ENCODE results near the gene MYO3B. TPM values are rescaled to one million over a fixed set of nuclear protein-coding genes. Genes with fewer than 3 reads are reported as not detected.

Gene MYO3B
- total and polyA plus RNA-seq, 3 donors from 2014 or later, result 1.4 to 3.5 (median 2.5) TPM

DNA sequence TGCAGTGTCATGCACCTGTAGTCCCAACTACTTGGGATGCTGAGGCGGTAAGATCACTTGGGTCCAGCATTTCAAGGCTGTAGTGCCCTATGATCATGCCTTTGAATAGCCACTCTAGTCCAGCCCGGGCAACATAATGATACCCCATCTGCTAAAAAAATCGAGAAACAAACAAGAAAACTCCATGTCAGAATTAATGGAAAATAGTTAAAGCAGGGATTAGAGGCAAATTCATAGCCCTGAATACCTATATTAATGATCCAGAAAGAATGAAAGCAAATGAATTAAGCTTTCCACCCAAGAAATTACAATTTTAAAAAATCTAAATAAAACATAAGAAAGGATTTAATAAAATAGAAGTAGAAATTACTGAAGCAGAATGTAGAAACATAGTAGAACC, 143.0 kb downstream of the MYO3B start:
- H3K36me3 ChIP-seq (ENCODE audit: low read depth, missing control alignments), result no peaks in the 10 kb centered on the region
- whole genome bisulfite sequencing, 2 donors, result 91 to 96% methylated on average over 3 of the region's 3 CpGs
- DNase-seq, result no peak
- no peak for TF ChIP-seq POLR2A (IDR thresholded peaks at IDR 0.05)
- TF ChIP-seq, protein P1, sequence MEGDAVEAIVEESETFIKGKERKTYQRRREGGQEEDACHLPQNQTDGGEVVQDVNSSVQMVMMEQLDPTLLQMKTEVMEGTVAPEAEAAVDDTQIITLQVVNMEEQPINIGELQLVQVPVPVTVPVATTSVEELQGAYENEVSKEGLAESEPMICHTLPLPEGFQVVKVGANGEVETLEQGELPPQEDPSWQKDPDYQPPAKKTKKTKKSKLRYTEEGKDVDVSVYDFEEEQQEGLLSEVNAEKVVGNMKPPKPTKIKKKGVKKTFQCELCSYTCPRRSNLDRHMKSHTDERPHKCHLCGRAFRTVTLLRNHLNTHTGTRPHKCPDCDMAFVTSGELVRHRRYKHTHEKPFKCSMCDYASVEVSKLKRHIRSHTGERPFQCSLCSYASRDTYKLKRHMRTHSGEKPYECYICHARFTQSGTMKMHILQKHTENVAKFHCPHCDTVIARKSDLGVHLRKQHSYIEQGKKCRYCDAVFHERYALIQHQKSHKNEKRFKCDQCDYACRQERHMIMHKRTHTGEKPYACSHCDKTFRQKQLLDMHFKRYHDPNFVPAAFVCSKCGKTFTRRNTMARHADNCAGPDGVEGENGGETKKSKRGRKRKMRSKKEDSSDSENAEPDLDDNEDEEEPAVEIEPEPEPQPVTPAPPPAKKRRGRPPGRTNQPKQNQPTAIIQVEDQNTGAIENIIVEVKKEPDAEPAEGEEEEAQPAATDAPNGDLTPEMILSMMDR (IDR thresholded peaks at IDR 0.05), result no peak
- H3K27ac ChIP-seq, result no peak overlapping the region
- no peaks in the 10 kb centered on the region for H3K4me1 ChIP-seq
- H3K27me3 ChIP-seq, result no peaks in the 10 kb centered on the region
- no peaks in the 10 kb centered on the region for H3K9me3 ChIP-seq
- intact Hi-C loops (cut with DNase I; ENCODE audit: low total_unique reads), result no loop called here
- no peak overlapping the region for H3K4me3 ChIP-seq

DNA sequence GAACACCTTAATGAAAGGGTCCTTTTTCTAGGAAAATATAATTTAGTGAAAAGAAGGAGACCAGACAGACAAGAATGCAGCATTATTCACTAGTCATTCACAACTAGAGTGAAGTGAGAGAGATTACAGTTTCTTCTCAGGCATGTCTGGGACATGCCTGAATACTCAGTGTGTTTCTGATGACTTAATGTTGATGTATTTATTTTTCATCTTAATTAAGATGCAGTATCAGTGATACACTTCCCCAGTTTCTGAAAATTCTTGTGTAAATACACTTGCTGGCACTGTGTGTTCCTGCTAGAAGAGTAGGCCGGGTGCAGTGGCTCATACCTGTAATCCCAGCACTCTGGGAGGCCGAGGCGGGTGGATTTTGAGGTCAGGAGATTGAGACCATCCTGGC, 143.6 kb downstream of the MYO3B start:
- DNase-seq, result no peak
- Histone ChIP-seq H3K9me3 (no peaks in the 10 kb centered on the region), H3K27me3 (no peaks in the 10 kb centered on the region), H3K27ac (no peak overlapping the region), H3K4me1 (no peaks in the 10 kb centered on the region), H3K4me3 (no peak overlapping the region), H3K36me3 (ENCODE audit: low read depth, missing control alignments) (no peaks in the 10 kb centered on the region)
- intact Hi-C loops (cut with DNase I; ENCODE audit: low total_unique reads), result no loop called here
- no peak for TF ChIP-seq POLR2A (IDR thresholded peaks at IDR 0.05)
- TF ChIP-seq, protein P1 (IDR thresholded peaks at IDR 0.05), result no peak
- WGBS, 2 donors, result 96 to 98% methylated on average over 3 of the region's 3 CpGs

DNA sequence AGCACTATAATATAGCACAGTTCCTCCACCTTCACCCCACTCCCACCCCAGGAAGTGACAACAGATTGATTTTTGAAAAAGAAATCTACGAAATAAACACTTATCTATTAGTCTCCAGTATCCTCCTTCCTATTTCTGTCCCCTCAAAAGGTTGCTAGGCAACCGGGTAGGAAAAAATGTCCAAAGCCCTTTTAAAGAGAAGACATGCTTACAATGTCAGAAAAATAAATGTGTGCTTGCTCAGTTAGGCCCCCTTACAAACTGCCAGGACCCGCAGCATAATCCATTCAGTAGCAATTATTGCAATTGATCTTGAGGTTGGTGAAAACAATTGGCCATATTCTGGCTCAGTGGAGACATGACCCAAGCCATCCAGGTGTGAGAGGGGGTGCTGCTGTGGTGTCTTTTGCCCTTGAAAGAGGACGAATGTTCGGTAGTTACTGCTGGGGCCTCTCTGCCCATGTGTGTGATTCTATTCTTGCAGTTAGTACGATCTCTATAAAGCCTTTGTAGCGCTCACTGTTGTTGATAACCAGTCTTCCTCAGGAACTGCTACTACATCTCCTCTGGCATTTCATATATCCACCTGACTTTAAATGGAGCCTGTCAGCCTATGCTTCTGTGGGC, 144.3 kb downstream of the MYO3B start:
- no peak for DNase-seq
- Histone ChIP-seq H3K4me1 (no peaks in the 10 kb centered on the region), H3K36me3 (ENCODE audit: low read depth, missing control alignments) (no peaks in the 10 kb centered on the region), H3K27ac (no peak overlapping the region), H3K9me3 (no peaks in the 10 kb centered on the region), H3K27me3 (no peaks in the 10 kb centered on the region), H3K4me3 (no peak overlapping the region)
- TF ChIP-seq, protein P1 (IDR thresholded peaks at IDR 0.05), result no peak
- TF ChIP-seq POLR2A (IDR thresholded peaks at IDR 0.05), result no peak
- intact Hi-C loops (cut with DNase I; ENCODE audit: low total_unique reads), result no loop called here
- 78 to 94% methylated on average over 7 of the region's 7 CpGs for WGBS, 2 donors

DNA sequence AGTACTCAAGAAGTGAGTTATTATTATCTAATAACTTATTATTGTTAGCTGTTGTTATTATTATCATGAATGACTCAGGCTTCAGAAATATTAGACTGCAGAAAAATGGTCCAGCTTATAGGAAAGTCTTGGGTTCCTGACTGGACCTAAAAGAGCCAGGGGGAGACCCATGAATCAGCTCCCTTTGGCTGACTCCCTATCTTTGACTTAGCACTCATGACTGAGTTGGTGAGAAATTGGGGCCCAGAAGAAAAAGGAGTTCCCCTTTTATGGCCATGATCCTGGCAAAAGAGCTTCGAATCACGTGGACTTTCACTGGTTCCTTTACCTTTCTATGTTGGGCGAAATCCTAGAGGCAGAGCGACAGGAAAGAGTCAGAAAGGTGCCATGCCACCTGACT, 145.8 kb downstream of the MYO3B start:
- Histone ChIP-seq H3K4me3 (no peak overlapping the region), H3K27me3 (no peaks in the 10 kb centered on the region), H3K9me3 (no peaks in the 10 kb centered on the region), H3K27ac (no peak overlapping the region), H3K4me1 (no peaks in the 10 kb centered on the region), H3K36me3 (ENCODE audit: low read depth, missing control alignments) (no peaks in the 10 kb centered on the region)
- no peak for DNase-seq
- 58 to 60% methylated on average over 4 of the region's 4 CpGs for WGBS, 2 donors
- TF ChIP-seq, protein P1 (IDR thresholded peaks at IDR 0.05), result no peak
- no peak for TF ChIP-seq POLR2A (IDR thresholded peaks at IDR 0.05)
- intact Hi-C loops (cut with DNase I; ENCODE audit: low total_unique reads), result no loop called here

DNA sequence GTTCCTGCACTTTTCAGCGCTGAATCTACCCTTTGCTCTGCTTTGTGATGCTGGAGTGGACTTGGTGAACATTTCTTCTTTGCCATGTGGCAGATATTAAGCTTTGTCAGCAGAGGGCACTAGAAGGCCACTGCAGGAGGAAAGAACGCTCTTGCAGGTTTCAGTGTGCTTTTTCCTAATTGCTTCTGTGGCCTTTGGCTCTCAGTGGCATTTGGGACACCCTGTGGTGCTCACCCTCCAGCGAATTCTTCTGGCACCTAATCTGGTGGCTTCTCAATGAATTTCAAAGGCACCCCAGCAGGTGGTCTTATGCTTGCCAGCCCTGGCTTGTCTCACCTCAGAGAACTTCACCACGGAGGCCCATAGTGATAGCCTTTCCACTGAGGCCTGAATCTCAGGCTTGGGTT, 146.7 kb downstream of the MYO3B start:
- peak; percentile 22 for DNase-seq
- Histone ChIP-seq H3K4me3 (no peak overlapping the region), H3K36me3 (ENCODE audit: low read depth, missing control alignments) (no peaks in the 10 kb centered on the region), H3K9me3 (no peaks in the 10 kb centered on the region), H3K27ac (no peak overlapping the region), H3K27me3 (no peaks in the 10 kb centered on the region), H3K4me1 (no peaks in the 10 kb centered on the region)
- intact Hi-C loops (cut with DNase I; ENCODE audit: low total_unique reads), result no loop called here
- 40 to 48% methylated on average over 4 of the region's 4 CpGs for WGBS, 2 donors
- TF ChIP-seq, protein P1 (IDR thresholded peaks at IDR 0.05), result peak in 2 of 3 experiments; percentile 44 to 48
- no peak for TF ChIP-seq POLR2A (IDR thresholded peaks at IDR 0.05)
